Measurements from ENCODE around the gene SLC35B4. TPM values are rescaled to one million over a fixed set of nuclear protein-coding genes. Genes with fewer than 3 reads are reported as not detected.

The SLC35B4 gene
- total RNA-seq, 1 experiment from 2014 or later = 20.0 TPM

DNA sequence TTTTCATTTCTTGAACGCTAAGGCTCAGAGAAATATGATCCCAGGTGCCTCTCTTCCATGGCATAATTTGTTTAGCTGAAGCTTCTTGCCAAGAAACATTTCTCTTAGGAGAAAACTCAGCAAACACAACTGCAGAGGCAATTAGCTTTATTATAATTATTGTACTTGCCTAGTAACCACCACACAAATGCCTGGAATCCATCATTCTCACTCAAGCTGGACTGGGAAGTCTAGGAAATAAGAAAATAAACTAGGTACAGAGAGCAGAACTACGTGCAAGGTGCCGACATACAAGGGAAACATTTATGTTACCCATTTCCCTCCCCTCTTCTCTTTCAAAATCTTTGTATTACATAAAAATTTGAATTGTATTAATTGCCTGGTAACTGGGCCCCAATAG, 15.1 kb downstream of the SLC35B4 start:
- H3K27me3 ChIP-seq (replicated peaks; ENCODE audit: insufficient read depth, low read depth, low read length, poor library complexity) = no peaks in the 10 kb centered on the region
- no peaks in the 10 kb centered on the region for H3K4me1 ChIP-seq (ENCODE audit: insufficient read depth, low read length, poor library complexity, severe bottlenecking)
- no peaks in the 10 kb centered on the region for H3K9me3 ChIP-seq (ENCODE audit: low read depth, low read length, poor library complexity, severe bottlenecking)
- no peak overlapping the region for H3K27ac ChIP-seq (ENCODE audit: low read depth, low read length, poor library complexity, severe bottlenecking)
- peaks cover 30% of the 10 kb centered on the region for H3K36me3 ChIP-seq (ENCODE audit: insufficient read depth, low read length, poor library complexity, severe bottlenecking)
- BruUV-seq (replicated peaks) = no TSS peak
- H3K4me3 ChIP-seq (ENCODE audit: low read depth, low read length, poor library complexity, severe bottlenecking) = no peak overlapping the region
- CTCF ChIA-PET = no interaction called here
- TF ChIP-seq, protein P1, sequence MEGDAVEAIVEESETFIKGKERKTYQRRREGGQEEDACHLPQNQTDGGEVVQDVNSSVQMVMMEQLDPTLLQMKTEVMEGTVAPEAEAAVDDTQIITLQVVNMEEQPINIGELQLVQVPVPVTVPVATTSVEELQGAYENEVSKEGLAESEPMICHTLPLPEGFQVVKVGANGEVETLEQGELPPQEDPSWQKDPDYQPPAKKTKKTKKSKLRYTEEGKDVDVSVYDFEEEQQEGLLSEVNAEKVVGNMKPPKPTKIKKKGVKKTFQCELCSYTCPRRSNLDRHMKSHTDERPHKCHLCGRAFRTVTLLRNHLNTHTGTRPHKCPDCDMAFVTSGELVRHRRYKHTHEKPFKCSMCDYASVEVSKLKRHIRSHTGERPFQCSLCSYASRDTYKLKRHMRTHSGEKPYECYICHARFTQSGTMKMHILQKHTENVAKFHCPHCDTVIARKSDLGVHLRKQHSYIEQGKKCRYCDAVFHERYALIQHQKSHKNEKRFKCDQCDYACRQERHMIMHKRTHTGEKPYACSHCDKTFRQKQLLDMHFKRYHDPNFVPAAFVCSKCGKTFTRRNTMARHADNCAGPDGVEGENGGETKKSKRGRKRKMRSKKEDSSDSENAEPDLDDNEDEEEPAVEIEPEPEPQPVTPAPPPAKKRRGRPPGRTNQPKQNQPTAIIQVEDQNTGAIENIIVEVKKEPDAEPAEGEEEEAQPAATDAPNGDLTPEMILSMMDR (conservative IDR thresholded peaks at IDR 0.05; ENCODE audit: low read depth, low read length) = no peak
- no peak for TF ChIP-seq EZH2 (IDR thresholded peaks at IDR 0.05; ENCODE audit: borderline replicate concordance, low read depth, low read length, poor library complexity, severe bottlenecking)
- POLR2A ChIA-PET (ENCODE audit: low non-redundant PET) = no interaction called here
- intact Hi-C loops (cut with micrococcal nuclease; ENCODE audit: unreplicated experiment) = no loop called here
- DNase-seq (ENCODE audit: low spot score) = no peak

DNA sequence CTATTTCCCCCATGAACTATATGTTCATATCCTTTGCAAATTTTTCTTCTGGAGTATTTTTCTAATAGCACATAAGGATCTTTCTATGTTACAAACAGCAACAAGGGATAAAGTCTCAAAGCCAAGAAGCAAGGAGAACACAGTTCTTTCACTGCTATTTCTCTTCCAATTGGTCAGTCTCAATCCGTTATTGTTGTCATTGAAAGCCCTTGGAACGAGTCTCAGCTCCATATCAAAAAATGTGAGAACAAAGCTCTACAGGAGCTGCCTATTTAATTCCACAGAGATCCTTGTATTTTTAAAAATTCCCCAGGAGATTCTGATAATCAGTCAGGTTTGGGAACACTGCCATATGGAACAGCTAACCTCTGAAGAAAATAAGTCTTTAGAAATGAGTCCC, 15.7 kb downstream of the SLC35B4 start:
- Histone ChIP-seq H3K4me1 (ENCODE audit: insufficient read depth, low read length, poor library complexity, severe bottlenecking) (no peaks in the 10 kb centered on the region), H3K27me3 (replicated peaks; ENCODE audit: insufficient read depth, low read depth, low read length, poor library complexity) (no peaks in the 10 kb centered on the region), H3K9me3 (ENCODE audit: low read depth, low read length, poor library complexity, severe bottlenecking) (no peaks in the 10 kb centered on the region), H3K27ac (ENCODE audit: low read depth, low read length, poor library complexity, severe bottlenecking) (no peak overlapping the region), H3K36me3 (ENCODE audit: insufficient read depth, low read length, poor library complexity, severe bottlenecking) (peaks cover 30% of the 10 kb centered on the region), H3K4me3 (ENCODE audit: low read depth, low read length, poor library complexity, severe bottlenecking) (no peak overlapping the region)
- intact Hi-C loops (cut with micrococcal nuclease; ENCODE audit: unreplicated experiment) = no loop called here
- POLR2A ChIA-PET (ENCODE audit: low non-redundant PET) = no interaction called here
- CTCF ChIA-PET = no interaction called here
- no TSS peak for BruUV-seq (replicated peaks)
- DNase-seq (ENCODE audit: low spot score) = no peak
- no peak for TF ChIP-seq EZH2 (IDR thresholded peaks at IDR 0.05; ENCODE audit: borderline replicate concordance, low read depth, low read length, poor library complexity, severe bottlenecking)
- TF ChIP-seq, protein P1 (conservative IDR thresholded peaks at IDR 0.05; ENCODE audit: low read depth, low read length) = no peak

DNA sequence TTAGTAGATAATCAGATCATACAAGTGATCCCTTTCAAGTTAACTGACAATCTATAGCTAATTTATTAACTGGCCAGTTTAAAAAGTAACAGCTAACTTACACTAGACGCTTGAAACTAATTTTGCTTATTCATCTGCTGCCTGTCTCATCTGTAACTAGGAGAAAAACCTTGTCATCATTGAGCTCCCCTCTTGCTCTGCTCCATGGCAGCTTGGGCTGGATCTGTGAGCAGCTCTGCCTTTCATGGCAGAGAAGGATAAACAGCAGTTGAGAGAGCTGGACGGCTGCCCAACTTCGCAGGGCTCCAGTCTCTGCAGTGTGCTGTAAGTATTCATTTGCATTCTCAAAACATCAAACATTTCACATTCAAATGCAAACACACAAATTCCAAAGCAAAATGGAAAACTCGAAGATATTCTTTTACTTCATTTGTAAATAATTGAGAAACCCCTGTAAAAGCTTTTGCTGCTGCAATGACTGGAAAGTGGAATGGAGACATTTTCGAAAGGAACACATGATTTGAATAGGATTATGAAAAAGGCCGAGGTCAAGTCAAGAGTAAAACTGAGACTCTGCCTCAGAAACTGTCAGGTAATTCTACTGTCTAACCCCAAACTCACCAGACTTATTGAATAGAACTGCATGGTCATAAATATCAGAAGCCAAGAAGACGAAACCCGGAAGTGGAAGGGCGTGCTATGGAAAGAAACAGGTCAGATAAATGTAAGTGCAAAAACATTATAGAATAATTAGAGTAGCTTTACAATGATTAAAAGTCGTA, 17.6 kb downstream of the SLC35B4 start:
- H3K27me3 ChIP-seq (replicated peaks; ENCODE audit: insufficient read depth, low read depth, low read length, poor library complexity) = no peaks in the 10 kb centered on the region
- H3K4me3 ChIP-seq (ENCODE audit: low read depth, low read length, poor library complexity, severe bottlenecking) = no peak overlapping the region
- intact Hi-C loops (cut with micrococcal nuclease; ENCODE audit: unreplicated experiment) = no loop called here
- no TSS peak for BruUV-seq (replicated peaks)
- TF ChIP-seq EZH2 (IDR thresholded peaks at IDR 0.05; ENCODE audit: borderline replicate concordance, low read depth, low read length, poor library complexity, severe bottlenecking) = no peak
- TF ChIP-seq, protein P1 (conservative IDR thresholded peaks at IDR 0.05; ENCODE audit: low read depth, low read length) = no peak
- no peaks in the 10 kb centered on the region for H3K4me1 ChIP-seq (ENCODE audit: insufficient read depth, low read length, poor library complexity, severe bottlenecking)
- no peak for DNase-seq (ENCODE audit: low spot score)
- CTCF ChIA-PET = no interaction called here
- POLR2A ChIA-PET (ENCODE audit: low non-redundant PET) = no interaction called here
- H3K36me3 ChIP-seq (ENCODE audit: insufficient read depth, low read length, poor library complexity, severe bottlenecking) = peaks cover 27% of the 10 kb centered on the region
- H3K27ac ChIP-seq (ENCODE audit: low read depth, low read length, poor library complexity, severe bottlenecking) = no peak overlapping the region
- no peaks in the 10 kb centered on the region for H3K9me3 ChIP-seq (ENCODE audit: low read depth, low read length, poor library complexity, severe bottlenecking)

All from A673 (cell line).